GM19025 (cell line): ENCODE results near the gene NFYC.
A peak's percentile ranks its signal among the peaks of the same experiment; 100 is the strongest.
"Not testable (repeated sequence)": the region's sequence is repeated elsewhere in the genome, so short reads cannot be mapped to it uniquely, and the experiment has no call there.

Source experiments
- ATAC-seq: cut with Tn5 transposase; IDR thresholded peaks from one replicate; pipeline ENCODE4 v1.9.1; 2021; ENCODE audit warnings: mild to moderate bottlenecking, low read depth, moderate library complexity; ENCODE audit not compliant: unreplicated experiment

NFYC gene

GRCh38 chr1:40664791-40665190 lies 26.7 kb upstream of the NFYC start:
- no peak for ATAC-seq

- ATAC-seq = peak; percentile 76
Observed at GRCh38 chr1:40665335-40666171, 26.0 kb upstream of the NFYC start, which contains the start of gene RIMS3. Gene RIMS3 (minus strand): TSS chr1:40665682. CDS start chr1:40641925, 23,757 bp downstream.

- peak; percentile 57 for ATAC-seq
Observed at GRCh38 chr1:40668769-40669525, 22.6 kb upstream of the NFYC start.

- no peak for ATAC-seq
Observed at GRCh38 chr1:40673452-40673851, 18.1 kb upstream of the NFYC start.

GRCh38 chr1:40676501-40676900 lies 15.0 kb upstream of the NFYC start:
- no peak for ATAC-seq

GRCh38 chr1:40679165-40679953 lies 12.1 kb upstream of the NFYC start:
- no peak for ATAC-seq

- ATAC-seq = no peak
Observed at GRCh38 chr1:40684669-40685068, 6.8 kb upstream of the NFYC start.

GRCh38 chr1:40687059-40687458 lies 4.4 kb upstream of the NFYC start:
- ATAC-seq = no peak

GRCh38 chr1:40687661-40688060 lies 3.8 kb upstream of the NFYC start:
- no peak for ATAC-seq

- ATAC-seq = no peak
Observed at GRCh38 chr1:40689737-40690136, 1.8 kb upstream of the NFYC start.

- ATAC-seq = no peak
Observed at GRCh38 chr1:40690771-40691537, 550 bp upstream of the NFYC start.

- no peak for ATAC-seq
Observed at GRCh38 chr1:40692429-40692895, 958 bp downstream of the NFYC start.

- ATAC-seq = no peak
Observed at GRCh38 chr1:40693425-40693824, 1.9 kb downstream of the NFYC start.

GRCh38 chr1:40694353-40694874 lies 2.9 kb downstream of the NFYC start:
- ATAC-seq = no peak

- ATAC-seq = no peak
Observed at GRCh38 chr1:40696294-40696693, 4.8 kb downstream of the NFYC start.

GRCh38 chr1:40697436-40697835 lies 5.9 kb downstream of the NFYC start:
- ATAC-seq = no peak

GRCh38 chr1:40699787-40700186 lies 8.3 kb downstream of the NFYC start:
- peak; percentile 66 for ATAC-seq

- ATAC-seq = no peak
Observed at GRCh38 chr1:40701684-40702083, 10.2 kb downstream of the NFYC start.

GRCh38 chr1:40702810-40703209 lies 11.3 kb downstream of the NFYC start:
- ATAC-seq = not testable (repeated sequence)

GRCh38 chr1:40703316-40703715 lies 11.8 kb downstream of the NFYC start:
- no peak for ATAC-seq
